Common myeloid progenitor, CD34-positive (primary cell): ENCODE data around the gene KCNMA1.
"Not testable (repeated sequence)": the region's sequence is repeated elsewhere in the genome, so short reads cannot be mapped to it uniquely, and the experiment has no call there.

Experiments used
- CTCF ChIA-PET: fragments of 350-600 bp; sonication (Branson Sonifier 250); formaldehyde crosslinking; loops from one replicate; lab custom pipeline; 2021; ENCODE audit warnings: antibody characterized with exemption; lab: Charles Lee
- POLR2A ChIA-PET: fragments of 350-600 bp; sonication (Branson Sonifier 250); formaldehyde crosslinking; loops from one replicate; lab custom pipeline; 2021; ENCODE audit warnings: antibody characterized with exemption; lab: Charles Lee
- DNase-seq, 3 donors: peaks; one replicate each; pipeline versions ENCODE4 v3.0.0 to v3.0.0-alpha.2; 2013
- H3K27ac ChIP-seq, 2 experiments: 1 replicate in 1 of 2; 2 replicates in 1 of 2; pipeline ENCODE4 v1.7.0; 2013; ENCODE audit warnings: inconsistent platforms in 2 of 2, low read length in 2 of 2, mild to moderate bottlenecking in 2 of 2, low read depth in 1 of 2, moderate library complexity in 1 of 2; ENCODE audit not compliant: severe bottlenecking in 2 of 2, insufficient read depth in 1 of 2, poor library complexity in 1 of 2
- H3K27me3 ChIP-seq, 5 experiments: replicated peaks in 2 of 5; 1 replicate in 3 of 5; 2 replicates in 2 of 5; pipeline versions ENCODE4 v1.6.1 to v1.7.0; 2013; ENCODE audit warnings: low read length in 4 of 5, mild to moderate bottlenecking in 2 of 5, moderate library complexity in 2 of 5, inconsistent platforms in 1 of 5; ENCODE audit not compliant: insufficient read depth in 5 of 5, control insufficient read depth in 4 of 5
- H3K36me3 ChIP-seq, 4 experiments: 1 replicate in 2 of 4; 2 replicates in 2 of 4; pipeline versions ENCODE4 v1.6.1 to v1.7.0; 2013; ENCODE audit warnings: low read length in 3 of 4, control low read depth in 1 of 4, mild to moderate bottlenecking in 1 of 4; ENCODE audit not compliant: control insufficient read depth in 4 of 4, insufficient read depth in 4 of 4
- H3K4me1 ChIP-seq, 4 experiments: 1 replicate in 3 of 4; 2 replicates in 1 of 4; pipeline versions ENCODE4 v1.6.1 to v1.7.1; 2013; ENCODE audit warnings: low read length in 3 of 4, mild to moderate bottlenecking in 3 of 4, control low read depth in 1 of 4, inconsistent platforms in 1 of 4, moderate library complexity in 1 of 4; ENCODE audit not compliant: control insufficient read depth in 4 of 4, insufficient read depth in 4 of 4; ENCODE audit errors: control extremely low read depth in 1 of 4
- H3K4me3 ChIP-seq, 7 experiments: 1 replicate in 4 of 7; 2 replicates in 3 of 7; pipeline versions ENCODE4 v1.5.1 to v1.7.0; 2013; ENCODE audit warnings: mild to moderate bottlenecking in 7 of 7, low read length in 6 of 7, moderate library complexity in 6 of 7, inconsistent platforms in 2 of 7, low read depth in 2 of 7, control low read depth in 1 of 7; ENCODE audit not compliant: insufficient read depth in 4 of 7, control insufficient read depth in 1 of 7; ENCODE audit errors: extremely low read depth in 1 of 7
- H3K9me3 ChIP-seq, 5 experiments: 1 replicate in 4 of 5; 2 replicates in 1 of 5; pipeline versions ENCODE4 v1.6.1 to v1.7.1; 2013; ENCODE audit warnings: low read length in 4 of 5, mild to moderate bottlenecking in 2 of 5, inconsistent platforms in 1 of 5, low read depth in 1 of 5, moderate library complexity in 1 of 5; ENCODE audit not compliant: control insufficient read depth in 4 of 5, insufficient read depth in 2 of 5; ENCODE audit errors: control extremely low read depth in 1 of 5
- WGBS: methylation state at CpG from one replicate; pipeline ENCODE4 v1.1.5; 2013; ENCODE audit not compliant: insufficient coverage; 5-methylcytosine and 5-hydroxymethylcytosine counted together

Gene KCNMA1

GRCh38 chr10:77339872-77340271 is 297.7 kb downstream of the KCNMA1 start:
- H3K4me1 ChIP-seq, H3K4me3 ChIP-seq, CTCF ChIA-PET, POLR2A ChIA-PET, H3K36me3 ChIP-seq, DNase-seq, H3K9me3 ChIP-seq, H3K27ac ChIP-seq: not testable (repeated sequence)
- peaks cover 0 to 16% (median 0%) of the 10 kb centered on the region in 5 experiments for H3K27me3 ChIP-seq

GRCh38 chr10:77339166-77339565 is 298.4 kb downstream of the KCNMA1 start:
- 88% methylated on average over 1 of the region's 1 CpG for WGBS
- no peak for DNase-seq
- Histone ChIP-seq H3K36me3 (no peaks in the 10 kb centered on the region), H3K9me3 (peaks cover 0 to 9% (median 0%) of the 10 kb centered on the region in 5 experiments), H3K27me3 (peaks cover 0 to 16% (median 0%) of the 10 kb centered on the region in 5 experiments), H3K4me3 (no peak overlapping the region), H3K27ac (no peak overlapping the region), H3K4me1 (no peaks in the 10 kb centered on the region)
- CTCF ChIA-PET: no interaction called here
- POLR2A ChIA-PET: no interaction called here

GRCh38 chr10:77338143-77338542 is 299.5 kb downstream of the KCNMA1 start:
- WGBS: 91% methylated on average over 3 of the region's 4 CpGs
- H3K4me1 ChIP-seq: no peaks in the 10 kb centered on the region
- H3K4me3 ChIP-seq: no peak overlapping the region
- ChIA-PET POLR2A (no interaction called here), CTCF (no interaction called here)
- H3K36me3 ChIP-seq: no peaks in the 10 kb centered on the region
- no peak for DNase-seq
- H3K9me3 ChIP-seq: peaks cover 0 to 9% (median 0%) of the 10 kb centered on the region in 5 experiments
- H3K27ac ChIP-seq: no peak overlapping the region
- H3K27me3 ChIP-seq: peaks cover 0 to 16% (median 0%) of the 10 kb centered on the region in 5 experiments

- Histone ChIP-seq H3K36me3 (no peaks in the 10 kb centered on the region), H3K4me3 (no peak overlapping the region), H3K27me3 (peaks cover 0 to 14% (median 0%) of the 10 kb centered on the region in 5 experiments), H3K4me1 (no peaks in the 10 kb centered on the region), H3K27ac (no peak overlapping the region), H3K9me3 (peaks cover 0 to 4% (median 0%) of the 10 kb centered on the region in 5 experiments)
- CTCF ChIA-PET: interaction anchor here (0.8 kb wide), 1 partner anchor 37 kb away, joined by 3 read pairs; no protein-coding TSS in a partner anchor
- WGBS: no CpG with 5 or more reads among the region's 2 CpGs
- POLR2A ChIA-PET: no interaction called here
- DNase-seq: no peak
Observed at GRCh38 chr10:77334501-77334900, 303.1 kb downstream of the KCNMA1 start.

GRCh38 chr10:77333610-77334340 is 303.8 kb downstream of the KCNMA1 start:
- POLR2A ChIA-PET: no interaction called here
- Histone ChIP-seq H3K4me3 (no peak overlapping the region), H3K4me1 (no peaks in the 10 kb centered on the region), H3K27me3 (peaks cover 0 to 8% (median 0%) of the 10 kb centered on the region in 5 experiments), H3K9me3 (no peaks in the 10 kb centered on the region), H3K27ac (no peak overlapping the region), H3K36me3 (no peaks in the 10 kb centered on the region)
- CTCF ChIA-PET: interaction anchor here (0.8 to 1.2 kb wide), 3 partner anchors 9 to 37 kb away, joined by 3 to 5 read pairs (median 3); no protein-coding TSS in a partner anchor
- DNase-seq: no peak
- WGBS: 76% methylated on average over 3 of the region's 8 CpGs

- DNase-seq: no peak
- Histone ChIP-seq H3K27me3 (peaks cover 0 to 4% (median 0%) of the 10 kb centered on the region in 5 experiments), H3K4me1 (no peaks in the 10 kb centered on the region), H3K9me3 (no peaks in the 10 kb centered on the region), H3K27ac (no peak overlapping the region), H3K4me3 (no peak overlapping the region), H3K36me3 (no peaks in the 10 kb centered on the region)
- POLR2A ChIA-PET: no interaction called here
- CTCF ChIA-PET: interaction anchor here (1.4 kb wide), 1 partner anchor 27 kb away, joined by 3 read pairs; no protein-coding TSS in a partner anchor
Observed at GRCh38 chr10:77332256-77332655, 305.4 kb downstream of the KCNMA1 start.

GRCh38 chr10:77328272-77328816 is 309.3 kb downstream of the KCNMA1 start:
- no peak overlapping the region for H3K4me3 ChIP-seq
- 72% methylated on average over 5 of the region's 6 CpGs for WGBS
- H3K4me1 ChIP-seq: no peaks in the 10 kb centered on the region
- no peaks in the 10 kb centered on the region for H3K9me3 ChIP-seq
- peaks cover 0 to 6% (median 1%) of the 10 kb centered on the region in 5 experiments for H3K27me3 ChIP-seq
- ChIA-PET CTCF (no interaction called here), POLR2A (no interaction called here)
- H3K36me3 ChIP-seq: no peaks in the 10 kb centered on the region
- H3K27ac ChIP-seq: no peak overlapping the region
- DNase-seq: peak; percentile 7 to 58 (median 46)
